Neural cell (in vitro differentiated cells): ENCODE results near the gene OLFM3.

Source experiments
- CTCF ChIP-seq: fragments of 450-650 bp; IDR thresholded peaks from 2 replicates; pipeline ENCODE4 v1.5.1; 2014; ENCODE audit warnings: antibody characterized with exemption, mild to moderate bottlenecking, moderate library complexity; ENCODE audit not compliant: poor library complexity, severe bottlenecking
- EP300 ChIP-seq: fragments of 450-650 bp; conservative IDR thresholded peaks from 2 replicates; pipeline ENCODE4 v1.6.1; 2014; ENCODE audit warnings: antibody characterized with exemption, mild to moderate bottlenecking, moderate library complexity; ENCODE audit not compliant: poor library complexity, severe bottlenecking
- EZH2 ChIP-seq: fragments of 200-600, 300-800 bp; shearing (Covaris generic), sonication (generic); IDR thresholded peaks from 2 replicates; pipeline ENCODE4 v1.6.1; 2014; ENCODE audit warnings: antibody characterized with exemption, low read length, borderline replicate concordance, mild to moderate bottlenecking; ENCODE audit not compliant: insufficient read depth, poor library complexity, severe bottlenecking
- POLR2AphosphoS5 ChIP-seq: IDR thresholded peaks from 2 replicates; pipeline ENCODE4 v1.6.1; 2012
- RAD21 ChIP-seq: fragments of 450-650 bp; conservative IDR thresholded peaks from 2 replicates; pipeline ENCODE4 v1.6.1; 2014; ENCODE audit warnings: antibody characterized with exemption, mild to moderate bottlenecking, moderate library complexity
- SMC3 ChIP-seq: fragments of 450-650 bp; conservative IDR thresholded peaks from 2 replicates; pipeline ENCODE4 v1.6.1; 2014; ENCODE audit warnings: antibody characterized with exemption, mild to moderate bottlenecking, moderate library complexity; ENCODE audit not compliant: poor library complexity
- TF ChIP-seq, protein P1 (sequence below): IDR thresholded peaks from 2 replicates; pipeline ENCODE4 v1.6.1; 2012; ENCODE audit warnings: borderline replicate concordance

DNA sequence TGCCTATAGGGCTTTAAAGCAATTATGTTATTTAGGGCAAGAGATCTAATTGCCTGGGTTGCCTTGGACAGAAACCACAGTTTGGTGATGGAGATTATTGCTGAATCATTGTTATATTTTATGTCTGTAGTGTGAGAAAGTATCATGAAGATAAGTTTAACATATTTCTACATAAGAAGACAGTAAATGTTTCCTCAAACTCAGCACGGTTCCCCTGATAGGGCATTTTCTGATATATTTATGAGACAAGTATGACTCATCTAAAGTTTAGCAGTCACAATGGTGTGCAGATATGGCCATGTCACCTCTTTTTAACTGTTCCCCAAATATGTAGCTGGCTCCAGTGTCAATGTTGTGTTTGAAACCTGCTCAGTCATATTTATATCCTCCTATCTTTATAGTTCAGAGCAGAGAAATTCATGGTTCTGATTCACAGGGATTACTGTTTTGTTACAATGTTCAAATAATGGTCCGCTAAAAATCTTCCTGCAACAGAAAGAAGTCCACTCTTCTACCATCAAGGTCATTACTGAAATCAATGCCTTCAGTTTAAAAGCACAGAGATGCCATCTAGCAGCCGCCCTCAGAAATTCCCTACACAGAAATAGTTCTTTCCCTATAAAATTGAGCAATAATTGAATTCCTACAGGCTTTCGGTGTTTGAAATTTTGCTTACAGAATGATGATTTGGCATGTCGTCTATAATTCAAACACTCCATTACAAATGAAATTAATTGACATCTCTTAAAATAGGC lies 3.7 kb downstream of the OLFM3 start:
- no peak for TF ChIP-seq RAD21
- no peak for TF ChIP-seq CTCF
- no peak for TF ChIP-seq EZH2
- TF ChIP-seq POLR2AphosphoS5 = peak; percentile 18
- TF ChIP-seq, protein P1, sequence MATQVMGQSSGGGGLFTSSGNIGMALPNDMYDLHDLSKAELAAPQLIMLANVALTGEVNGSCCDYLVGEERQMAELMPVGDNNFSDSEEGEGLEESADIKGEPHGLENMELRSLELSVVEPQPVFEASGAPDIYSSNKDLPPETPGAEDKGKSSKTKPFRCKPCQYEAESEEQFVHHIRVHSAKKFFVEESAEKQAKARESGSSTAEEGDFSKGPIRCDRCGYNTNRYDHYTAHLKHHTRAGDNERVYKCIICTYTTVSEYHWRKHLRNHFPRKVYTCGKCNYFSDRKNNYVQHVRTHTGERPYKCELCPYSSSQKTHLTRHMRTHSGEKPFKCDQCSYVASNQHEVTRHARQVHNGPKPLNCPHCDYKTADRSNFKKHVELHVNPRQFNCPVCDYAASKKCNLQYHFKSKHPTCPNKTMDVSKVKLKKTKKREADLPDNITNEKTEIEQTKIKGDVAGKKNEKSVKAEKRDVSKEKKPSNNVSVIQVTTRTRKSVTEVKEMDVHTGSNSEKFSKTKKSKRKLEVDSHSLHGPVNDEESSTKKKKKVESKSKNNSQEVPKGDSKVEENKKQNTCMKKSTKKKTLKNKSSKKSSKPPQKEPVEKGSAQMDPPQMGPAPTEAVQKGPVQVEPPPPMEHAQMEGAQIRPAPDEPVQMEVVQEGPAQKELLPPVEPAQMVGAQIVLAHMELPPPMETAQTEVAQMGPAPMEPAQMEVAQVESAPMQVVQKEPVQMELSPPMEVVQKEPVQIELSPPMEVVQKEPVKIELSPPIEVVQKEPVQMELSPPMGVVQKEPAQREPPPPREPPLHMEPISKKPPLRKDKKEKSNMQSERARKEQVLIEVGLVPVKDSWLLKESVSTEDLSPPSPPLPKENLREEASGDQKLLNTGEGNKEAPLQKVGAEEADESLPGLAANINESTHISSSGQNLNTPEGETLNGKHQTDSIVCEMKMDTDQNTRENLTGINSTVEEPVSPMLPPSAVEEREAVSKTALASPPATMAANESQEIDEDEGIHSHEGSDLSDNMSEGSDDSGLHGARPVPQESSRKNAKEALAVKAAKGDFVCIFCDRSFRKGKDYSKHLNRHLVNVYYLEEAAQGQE = no peak
- no peak for TF ChIP-seq SMC3
- no peak for TF ChIP-seq EP300
